Gastrocnemius medialis (tissue), 4 donors: ENCODE results near the gene RMDN2.

Experiments
- CTCF ChIP-seq, 5 experiments: fragments of 450-650 bp in 3 of 5; fragments of 200-600 bp in 2 of 5; sonication (generic) in 2 of 5; IDR thresholded peaks in 4 of 5; conservative IDR thresholded peaks in 1 of 5; 1 replicate in 4 of 5; 2 replicates in 1 of 5; pipeline ENCODE4 v1.5.1; 2016 to 2019; ENCODE audit warnings: antibody characterized with exemption in 5 of 5, mild to moderate bottlenecking in 3 of 5, moderate library complexity in 3 of 5
- POLR2A ChIP-seq, 2 donors: fragments of 450-650 bp; IDR thresholded peaks; one replicate each; pipeline ENCODE4 v1.6.1; 2017; ENCODE audit warnings: antibody characterized with exemption in 2 of 2, mild to moderate bottlenecking in 2 of 2, moderate library complexity in 2 of 2

- TF ChIP-seq CTCF (IDR thresholded peaks at IDR 0.05 in 4 of 5, conservative IDR thresholded peaks at IDR 0.05 in 1 of 5) (no peak), POLR2A (IDR thresholded peaks at IDR 0.05) (no peak)
Measured at GRCh38 chr2:37894047-37894446, 31.0 kb upstream of the RMDN2 start.
